GM12873 (cell line): ENCODE results near the gene C10orf105.

Experiments used
- CTCF ChIP-seq: IDR thresholded peaks from 2 replicates; pipeline ENCODE4 v1.5.1; 2012; ENCODE audit warnings: low read depth, mild to moderate bottlenecking, moderate library complexity, low read length, control low read depth; ENCODE audit not compliant: insufficient read depth; ENCODE audit errors: missing control alignments

The C10orf105 gene

GRCh38 chr10:71744897-71745663, 25.5 kb upstream of the C10orf105 start:
- no peak for TF ChIP-seq CTCF

GRCh38 chr10:71743866-71744265, 24.3 kb upstream of the C10orf105 start:
- no peak for TF ChIP-seq CTCF

- no peak for TF ChIP-seq CTCF
These were observed 23.7 kb upstream of the C10orf105 start for GRCh38 chr10:71743089-71743838.

- TF ChIP-seq CTCF, result no peak
These were observed 22.9 kb upstream of the C10orf105 start for GRCh38 chr10:71742301-71743088.

GRCh38 chr10:71741671-71742070, 22.1 kb upstream of the C10orf105 start:
- TF ChIP-seq CTCF, result no peak

- TF ChIP-seq CTCF, result no peak
These were observed 21.5 kb upstream of the C10orf105 start for GRCh38 chr10:71741029-71741428.

GRCh38 chr10:71740069-71740653, 20.6 kb upstream of the C10orf105 start:
- no peak for TF ChIP-seq CTCF
